NCI-H2196 (cell line): Measurements from ENCODE around the gene SLC4A5.

Experiments used
- DNase-seq: peaks from one replicate; lab custom pipeline; 2025; ENCODE audit not compliant: unreplicated experiment; lab: John Stamatoyannopoulos, UW

SLC4A5 gene, protein sequence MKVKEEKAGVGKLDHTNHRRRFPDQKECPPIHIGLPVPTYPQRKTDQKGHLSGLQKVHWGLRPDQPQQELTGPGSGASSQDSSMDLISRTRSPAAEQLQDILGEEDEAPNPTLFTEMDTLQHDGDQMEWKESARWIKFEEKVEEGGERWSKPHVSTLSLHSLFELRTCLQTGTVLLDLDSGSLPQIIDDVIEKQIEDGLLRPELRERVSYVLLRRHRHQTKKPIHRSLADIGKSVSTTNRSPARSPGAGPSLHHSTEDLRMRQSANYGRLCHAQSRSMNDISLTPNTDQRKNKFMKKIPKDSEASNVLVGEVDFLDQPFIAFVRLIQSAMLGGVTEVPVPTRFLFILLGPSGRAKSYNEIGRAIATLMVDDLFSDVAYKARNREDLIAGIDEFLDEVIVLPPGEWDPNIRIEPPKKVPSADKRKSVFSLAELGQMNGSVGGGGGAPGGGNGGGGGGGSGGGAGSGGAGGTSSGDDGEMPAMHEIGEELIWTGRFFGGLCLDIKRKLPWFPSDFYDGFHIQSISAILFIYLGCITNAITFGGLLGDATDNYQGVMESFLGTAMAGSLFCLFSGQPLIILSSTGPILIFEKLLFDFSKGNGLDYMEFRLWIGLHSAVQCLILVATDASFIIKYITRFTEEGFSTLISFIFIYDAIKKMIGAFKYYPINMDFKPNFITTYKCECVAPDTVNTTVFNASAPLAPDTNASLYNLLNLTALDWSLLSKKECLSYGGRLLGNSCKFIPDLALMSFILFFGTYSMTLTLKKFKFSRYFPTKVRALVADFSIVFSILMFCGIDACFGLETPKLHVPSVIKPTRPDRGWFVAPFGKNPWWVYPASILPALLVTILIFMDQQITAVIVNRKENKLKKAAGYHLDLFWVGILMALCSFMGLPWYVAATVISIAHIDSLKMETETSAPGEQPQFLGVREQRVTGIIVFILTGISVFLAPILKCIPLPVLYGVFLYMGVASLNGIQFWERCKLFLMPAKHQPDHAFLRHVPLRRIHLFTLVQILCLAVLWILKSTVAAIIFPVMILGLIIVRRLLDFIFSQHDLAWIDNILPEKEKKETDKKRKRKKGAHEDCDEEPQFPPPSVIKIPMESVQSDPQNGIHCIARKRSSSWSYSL

DNA sequence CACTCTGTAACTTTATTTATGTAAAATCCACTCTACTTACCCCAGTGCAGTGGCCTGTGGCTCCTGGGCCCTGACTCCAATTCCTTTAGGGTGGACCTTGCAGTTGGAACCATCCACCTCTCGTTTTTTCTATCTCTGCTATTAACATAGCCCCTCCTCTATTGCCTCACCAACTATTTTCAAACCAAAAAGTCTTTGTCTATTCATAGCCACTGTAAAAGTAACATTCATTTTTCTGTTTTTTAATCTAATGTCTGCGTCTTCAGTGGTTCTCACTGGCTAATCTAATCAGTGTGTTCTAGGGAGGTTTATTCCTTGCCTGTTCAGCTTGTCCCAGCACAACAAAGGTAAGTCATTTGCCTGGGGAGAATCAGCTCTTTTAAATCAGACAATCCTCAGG, at the start of gene SLC4A5:
Gene SLC4A5, minus strand, starts transcription at position 101 of the 400 bp plus-strand sequence. CDS start 28,393 bp downstream, outside the sequence.
- no peak for DNase-seq

DNA sequence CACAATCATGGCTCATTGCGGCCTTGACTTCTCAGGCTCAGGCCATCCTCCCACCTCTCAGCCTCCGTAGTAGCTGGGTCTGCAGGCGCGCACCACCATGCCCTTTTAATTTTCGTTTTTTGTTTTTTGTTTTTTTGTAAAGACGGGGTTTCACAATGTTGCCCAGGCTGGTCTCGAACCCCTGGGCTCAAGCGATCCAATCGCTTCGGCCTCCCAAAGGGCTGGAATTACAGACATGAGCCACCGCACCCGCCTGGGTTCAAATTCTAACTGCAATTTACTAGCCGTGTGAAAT, 49.2 kb upstream of the SLC4A5 start:
- DNase-seq, result no peak

DNA sequence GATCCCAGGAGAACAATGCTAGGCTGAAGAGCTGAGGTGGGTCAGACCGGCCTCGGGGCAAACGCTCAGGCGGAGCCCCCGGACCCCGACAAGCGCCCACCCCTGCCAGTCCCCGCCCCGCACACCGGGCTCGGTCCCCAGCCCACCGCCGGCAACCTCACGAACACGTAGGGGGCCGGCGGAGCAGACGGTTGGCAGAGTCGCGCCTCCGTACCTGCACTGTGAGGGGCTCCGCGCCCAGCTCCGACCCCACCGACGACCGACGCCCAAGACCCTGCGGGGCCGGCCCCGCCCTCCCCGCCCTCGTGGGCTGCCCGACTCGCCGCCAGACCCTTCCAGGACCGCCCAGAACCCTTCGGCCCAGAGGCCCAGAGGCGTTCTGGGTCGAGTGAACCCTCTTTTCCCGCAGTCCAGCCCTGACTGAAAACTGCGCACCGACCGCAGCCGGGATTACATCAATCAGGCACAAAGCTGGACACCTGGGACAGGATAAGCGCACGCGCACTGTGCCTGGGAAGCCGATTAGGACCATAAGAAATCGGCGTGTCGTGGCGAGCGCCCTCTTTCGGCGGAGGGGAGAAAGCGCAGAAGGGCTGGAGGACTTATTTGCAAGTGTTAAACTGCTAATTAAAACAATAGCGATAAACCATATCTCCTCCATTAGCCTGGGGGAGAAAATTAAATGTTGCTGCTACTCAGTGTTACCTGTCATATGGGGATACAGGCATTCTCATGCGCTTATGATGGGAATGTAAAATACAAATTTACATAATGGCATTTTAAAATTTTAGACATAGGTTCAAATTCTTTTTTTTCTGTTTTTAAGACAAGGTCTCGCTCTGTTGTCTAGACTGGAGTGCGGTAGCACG, 48.6 kb upstream of the SLC4A5 start:
- DNase-seq, result peak; percentile 72

DNA sequence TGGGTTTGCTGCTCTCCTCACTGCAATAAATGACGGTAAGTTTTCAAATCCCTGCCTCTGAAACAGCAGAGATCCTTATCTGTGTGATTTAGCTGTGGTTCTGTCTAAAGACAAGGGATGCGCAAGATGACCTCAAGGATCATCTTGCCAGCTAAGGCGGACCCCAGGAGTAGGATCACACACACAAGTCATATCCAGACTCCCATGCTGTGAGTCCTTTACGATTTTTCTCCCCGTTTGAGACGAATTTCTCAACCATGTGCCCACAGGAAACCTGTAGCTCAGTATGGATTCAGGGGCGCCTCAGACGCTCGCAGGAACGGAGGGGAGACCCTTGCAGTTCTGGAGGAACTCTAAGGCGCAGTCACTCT, 48.0 kb upstream of the SLC4A5 start:
- no peak for DNase-seq

DNA sequence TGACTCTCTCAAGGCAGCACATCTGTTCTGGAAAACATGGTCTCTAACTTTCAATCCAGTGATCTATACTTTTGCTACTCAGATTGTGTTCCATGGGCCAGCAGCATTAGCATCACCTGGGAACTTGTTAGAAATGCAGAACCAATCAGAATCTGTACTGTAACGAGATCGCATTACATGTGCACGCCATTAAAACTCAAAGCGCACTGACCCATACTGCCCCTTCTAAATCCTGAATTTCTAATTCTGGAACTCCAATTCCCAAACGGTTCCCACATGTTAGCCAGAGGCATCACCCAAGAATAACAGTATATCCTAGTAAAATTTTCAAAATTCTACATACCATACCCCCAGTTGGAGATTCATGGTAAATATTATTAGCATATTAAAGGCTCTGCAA, 47.4 kb upstream of the SLC4A5 start:
- DNase-seq, result no peak

DNA sequence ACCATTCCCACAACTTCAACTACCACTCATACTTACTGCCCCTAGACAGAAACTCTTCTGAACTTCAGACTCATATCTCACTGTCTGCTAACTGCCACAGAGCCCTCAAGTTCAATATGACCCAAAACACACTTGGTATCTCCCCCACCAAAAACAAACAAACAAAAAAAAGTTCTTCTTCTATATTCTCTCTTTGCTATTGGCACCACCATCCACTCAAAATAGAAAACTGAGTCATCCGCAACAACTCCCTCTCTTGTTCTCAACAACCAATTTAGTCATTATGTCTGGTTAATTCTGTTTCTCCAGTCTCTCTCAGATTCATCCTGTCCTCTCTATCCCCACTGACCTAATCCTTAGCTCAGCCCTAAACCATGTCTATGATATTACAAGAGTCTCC, 44.1 kb upstream of the SLC4A5 start:
- no peak for DNase-seq

DNA sequence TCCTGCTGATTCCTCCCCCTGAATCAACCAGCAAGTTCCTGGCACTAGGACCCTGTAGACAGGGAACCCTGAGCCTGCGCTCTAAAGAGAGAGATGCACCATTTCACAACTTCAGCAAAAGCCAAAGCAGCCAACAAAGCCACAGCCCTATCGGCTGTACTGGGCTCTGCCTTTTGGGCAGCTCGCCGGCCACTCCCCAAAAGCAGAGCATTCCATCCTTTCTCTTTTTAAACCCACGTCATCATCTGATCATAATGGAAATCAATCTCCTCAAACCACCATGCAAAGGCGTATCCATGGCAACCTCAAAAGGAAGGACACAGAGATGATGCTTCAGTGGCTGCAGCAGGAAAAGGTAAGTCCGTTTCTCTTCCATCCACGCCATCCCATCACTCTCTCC, 42.2 kb upstream of the SLC4A5 start:
- DNase-seq, result no peak

DNA sequence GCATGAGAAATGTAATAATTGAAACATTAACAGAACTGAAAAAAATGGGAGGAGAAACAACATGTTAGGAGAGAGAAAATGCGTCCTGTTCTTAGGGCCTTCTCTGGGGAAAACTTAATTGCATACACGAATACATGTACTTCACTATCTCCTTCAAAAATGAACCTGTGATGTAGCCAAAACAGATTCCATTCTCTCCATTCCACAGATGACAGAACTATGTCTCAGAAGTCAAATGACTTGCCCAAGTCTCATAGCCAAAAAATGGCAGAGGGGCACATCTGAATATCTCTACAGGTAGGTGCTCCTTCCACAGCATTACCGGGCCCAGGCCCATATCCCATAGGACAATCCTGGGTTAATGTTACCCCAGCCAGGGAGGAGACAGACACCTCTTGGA, 40.8 kb upstream of the SLC4A5 start:
- DNase-seq, result no peak

DNA sequence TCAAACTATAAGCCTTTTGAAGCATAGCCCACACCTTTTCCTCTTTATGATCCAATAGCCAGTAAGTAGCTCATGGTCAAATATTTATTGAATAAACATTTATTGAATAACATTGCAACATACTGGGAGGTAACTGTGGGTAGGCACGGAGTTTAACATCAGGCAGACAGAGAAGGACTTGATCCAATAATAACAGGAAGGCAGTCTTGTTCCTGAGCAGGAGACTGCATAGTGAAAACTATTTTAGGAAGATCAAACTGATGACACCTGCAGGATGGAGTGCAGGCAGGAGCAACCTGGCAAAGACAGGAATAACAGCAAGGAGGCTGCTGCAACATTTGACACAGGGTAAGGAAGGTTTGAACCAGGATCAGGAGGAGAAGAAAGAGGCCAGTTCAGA, 40.0 kb upstream of the SLC4A5 start:
- DNase-seq, result no peak

DNA sequence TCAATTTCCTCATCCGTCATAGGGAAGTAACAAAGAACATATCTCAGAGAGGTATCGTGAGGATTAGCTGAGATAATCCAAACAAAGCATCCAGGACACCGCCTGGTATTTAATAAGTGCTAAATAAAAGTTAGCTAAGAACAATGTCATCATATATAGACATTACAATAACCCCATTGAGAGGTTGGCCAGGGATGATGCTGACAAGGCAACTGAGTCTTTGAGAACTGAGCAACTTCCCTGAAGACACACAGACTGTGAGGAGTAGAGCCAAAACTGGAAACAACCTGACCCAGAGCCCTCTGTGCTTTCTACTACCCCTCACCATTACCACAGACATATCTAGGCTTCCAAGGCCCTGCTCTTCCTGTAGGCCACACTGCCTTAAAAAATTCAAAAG, 38.5 kb upstream of the SLC4A5 start:
- DNase-seq, result no peak

DNA sequence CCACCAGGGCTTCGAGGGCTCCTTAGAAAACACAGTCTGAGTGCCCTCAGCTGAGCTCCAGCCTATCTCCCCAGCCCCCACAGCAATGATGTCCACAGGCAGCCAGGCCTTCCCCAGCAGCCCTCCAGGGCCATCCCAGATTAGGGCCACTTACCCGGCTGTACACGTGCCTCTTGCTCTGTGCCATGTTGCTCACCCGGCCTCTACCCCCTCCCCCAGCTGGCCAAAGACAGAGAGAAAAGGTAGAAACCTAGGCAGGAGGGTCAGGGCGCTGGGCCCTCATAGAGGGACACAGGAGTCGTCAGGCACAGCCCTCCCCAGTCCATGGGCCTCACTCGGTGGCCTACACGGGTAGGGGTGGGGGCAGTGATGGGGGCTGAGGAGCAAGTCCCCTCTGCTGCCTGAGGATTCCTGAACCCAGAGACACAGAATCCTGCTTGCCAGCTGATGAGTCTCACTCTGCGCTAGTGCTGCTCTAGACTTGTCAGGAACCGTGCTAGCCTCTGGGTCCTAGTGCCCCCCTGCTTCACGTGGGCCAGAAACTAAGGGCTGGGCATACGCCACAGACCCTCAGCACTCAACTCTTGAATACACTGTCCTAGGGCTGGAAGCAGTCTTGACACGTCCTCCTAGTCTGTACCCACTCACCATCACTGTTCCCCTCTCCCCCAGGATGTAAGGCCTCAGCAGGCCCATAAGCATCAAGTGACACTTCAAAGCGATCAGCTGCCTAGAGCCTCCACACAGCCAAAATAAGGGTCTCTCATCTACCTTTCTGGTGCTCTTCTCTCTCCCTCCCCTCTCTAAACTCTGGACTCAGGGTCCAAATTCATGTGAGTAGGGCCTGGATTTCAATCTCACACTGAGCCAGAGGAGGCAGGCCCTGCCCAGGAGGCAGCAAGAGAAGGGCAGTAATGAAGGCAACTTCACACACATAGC, 36.9 kb upstream of the SLC4A5 start, which contains the start of gene DCTN1:
Gene DCTN1, minus strand, starts transcription at position 461 of the 939 bp plus-strand sequence. Its CDS starts 274 bp downstream, at position 187.
- DNase-seq, result peak; percentile 8

DNA sequence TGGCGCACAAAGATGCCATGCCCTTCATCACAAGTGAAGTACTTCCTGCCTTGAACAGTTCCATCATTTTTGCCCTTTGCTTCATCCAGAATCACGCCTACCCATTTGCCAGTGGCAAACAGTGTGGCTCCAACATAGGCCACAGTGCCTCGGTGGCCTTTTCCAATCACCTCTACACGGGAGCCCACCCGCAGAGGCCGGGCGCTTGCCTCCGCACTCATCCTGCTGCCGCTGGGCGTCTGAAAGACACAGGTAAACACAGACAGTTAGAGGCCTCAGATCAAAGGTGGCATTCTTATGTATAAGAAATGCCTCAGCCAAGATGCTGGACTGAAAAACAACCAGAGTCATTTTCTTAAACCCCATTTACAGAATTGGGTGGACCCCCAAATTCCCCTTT, 34.8 kb upstream of the SLC4A5 start:
- no peak for DNase-seq

DNA sequence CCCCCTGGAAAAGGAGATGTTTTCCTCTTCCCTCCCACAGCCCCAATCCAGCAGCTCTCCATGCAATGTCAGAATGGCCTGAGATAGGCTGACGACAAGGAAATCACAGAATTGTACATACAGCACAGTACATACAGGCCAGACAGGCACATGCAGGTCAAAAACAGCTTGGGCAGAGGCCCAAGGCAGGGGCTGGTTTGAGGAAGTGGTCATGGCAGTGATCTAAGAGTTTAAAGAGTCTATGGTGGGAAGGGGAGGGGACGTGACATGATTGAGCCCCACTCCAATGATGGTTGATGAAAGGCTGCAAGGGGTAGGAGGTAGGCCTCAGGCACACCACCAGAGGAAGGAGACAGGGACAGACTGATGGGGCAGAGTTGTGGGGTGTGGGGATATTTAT, 32.6 kb upstream of the SLC4A5 start:
- DNase-seq, result no peak

DNA sequence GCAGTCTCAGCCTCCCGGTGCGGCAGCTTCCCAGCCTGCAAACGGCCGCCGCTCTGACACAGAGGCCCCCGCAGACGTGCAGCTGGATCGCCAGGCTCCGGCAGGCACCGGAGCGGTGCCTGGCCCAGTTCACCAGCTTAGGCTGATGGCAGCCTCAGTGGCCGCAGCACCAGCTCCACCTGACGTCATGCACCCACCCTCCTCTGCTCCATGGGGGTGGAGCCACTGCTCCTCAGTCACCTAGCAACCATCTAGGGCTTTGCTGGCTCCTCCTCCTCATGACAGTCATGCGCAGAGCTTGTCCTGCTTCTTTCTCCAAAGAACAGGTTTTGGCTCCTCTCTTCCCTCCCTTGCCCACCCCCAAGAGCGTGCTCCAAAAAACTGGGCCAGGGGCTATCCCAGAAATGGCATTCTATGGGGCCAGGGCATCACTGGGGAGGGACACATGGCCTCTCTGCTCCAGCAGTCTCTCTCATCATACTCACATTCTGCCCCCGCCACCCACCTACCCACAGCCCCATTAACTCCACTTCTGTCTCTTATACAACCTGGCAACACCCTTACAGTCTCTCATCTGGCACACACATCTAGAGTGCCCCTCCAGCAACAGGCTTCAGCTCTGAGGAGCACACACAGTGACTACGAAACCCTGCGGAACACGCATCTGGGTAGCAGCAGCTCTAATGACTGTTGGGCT, 31.4 kb upstream of the SLC4A5 start:
- DNase-seq, result peak; percentile 69

DNA sequence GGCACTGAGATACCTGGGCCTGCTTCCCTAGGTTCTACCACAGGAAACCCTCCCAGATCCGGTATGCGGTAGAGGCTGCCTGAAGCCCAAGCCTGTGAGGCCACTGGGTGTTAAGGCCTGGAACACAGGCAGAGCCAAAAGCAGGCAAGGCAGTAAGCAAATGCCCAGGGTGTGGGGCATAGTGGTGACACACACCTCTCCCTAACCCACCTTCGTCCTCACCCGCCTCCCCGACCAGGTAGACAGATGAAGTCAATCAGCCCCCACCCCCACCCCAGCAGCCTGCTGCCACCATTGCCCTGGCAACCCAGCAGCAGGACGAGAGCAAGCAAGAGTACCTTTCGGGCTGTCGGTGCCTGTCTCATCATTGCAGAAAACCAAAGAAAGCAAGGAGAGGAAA, 30.8 kb upstream of the SLC4A5 start:
- DNase-seq, result no peak

DNA sequence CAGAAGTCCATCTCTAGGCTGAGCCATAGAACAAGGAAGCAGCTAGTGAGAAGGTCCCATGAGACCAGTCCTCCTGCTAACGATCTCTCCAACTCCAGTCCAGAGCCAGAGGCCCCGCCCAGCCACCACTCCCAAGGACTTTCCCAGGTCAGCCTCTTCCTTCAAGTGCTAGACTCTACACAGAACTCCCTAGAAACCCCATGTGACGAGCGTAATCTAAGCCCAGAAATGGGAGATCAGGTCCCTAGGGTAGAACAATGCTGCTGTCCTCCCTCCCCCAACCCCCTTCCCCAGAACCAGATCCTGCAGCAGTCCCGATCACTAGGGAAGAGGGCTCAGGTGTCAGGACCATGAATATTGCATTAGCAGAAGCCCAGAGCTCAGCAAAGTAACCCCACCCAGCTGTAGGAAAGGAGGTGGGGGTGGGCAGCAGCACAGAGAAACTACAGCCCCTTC, 30.0 kb upstream of the SLC4A5 start:
- DNase-seq, result no peak

DNA sequence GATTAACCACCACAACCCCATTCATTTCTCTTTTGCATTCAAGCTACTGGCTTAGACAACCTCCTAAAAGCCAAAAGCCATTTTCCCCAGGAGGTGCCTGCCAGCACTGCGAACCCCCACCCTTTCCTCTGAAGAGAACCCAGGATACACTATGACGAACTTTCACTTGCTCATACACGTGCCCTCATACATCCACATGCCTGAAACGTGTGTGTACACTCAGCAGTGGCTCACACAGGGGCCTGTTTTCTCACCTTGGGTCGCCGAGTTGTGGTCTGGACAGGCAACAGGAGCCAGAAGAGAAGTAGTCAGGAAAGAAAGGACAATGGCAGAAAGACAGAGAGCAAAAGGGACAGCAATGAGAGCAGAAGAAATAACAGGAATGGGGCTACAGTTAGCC, 29.5 kb upstream of the SLC4A5 start:
- DNase-seq, result no peak

DNA sequence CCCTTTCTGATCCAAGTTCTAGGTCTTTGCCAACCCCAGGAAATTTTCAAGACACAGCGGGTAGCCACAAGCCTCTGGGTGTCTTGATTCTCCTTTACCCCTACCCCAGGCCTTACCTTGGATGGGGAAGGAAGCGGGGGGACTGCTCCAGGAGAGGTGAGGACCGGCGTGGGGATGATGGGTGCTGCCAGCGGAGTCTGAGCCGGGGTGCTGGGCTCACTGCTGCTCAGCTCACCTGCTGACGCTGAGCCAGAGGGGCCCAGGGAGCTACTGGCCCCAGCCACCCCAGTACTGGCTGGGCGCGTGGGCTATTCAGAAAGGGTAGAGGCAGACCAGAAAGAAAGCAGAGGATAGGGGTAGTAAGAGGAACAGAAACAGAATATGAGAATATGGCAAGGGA, 28.2 kb upstream of the SLC4A5 start:
- DNase-seq, result no peak

DNA sequence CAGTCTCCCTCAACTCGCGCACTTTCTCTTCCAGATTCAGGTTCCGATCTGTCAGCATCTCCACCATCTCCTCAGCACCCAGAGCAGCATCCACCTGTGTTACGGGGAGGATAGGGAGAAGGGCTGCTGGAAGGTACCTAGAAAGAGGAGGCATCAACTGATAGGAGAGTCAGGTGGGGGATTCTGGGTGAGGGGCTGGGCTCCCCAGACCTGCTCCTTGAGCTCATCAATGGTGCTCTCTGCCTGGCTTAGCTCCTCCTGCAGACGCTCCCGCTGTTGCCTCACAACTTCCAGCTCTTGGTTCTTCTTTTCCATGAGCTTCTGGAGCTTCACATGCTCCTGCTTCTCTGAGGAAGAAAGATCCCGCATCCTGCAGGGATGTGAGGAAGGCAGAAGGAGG, 26.8 kb upstream of the SLC4A5 start:
- no peak for DNase-seq
